ENCODE measurements around the gene MSH2.

GRCh38 chr2:47420214-47420613 is 17.3 kb downstream of the MSH2 start:
- no peak for TF ChIP-seq CTCF (IDR thresholded peaks at IDR 0.05)
- TF ChIP-seq POLR2A (IDR thresholded peaks at IDR 0.05): no peak
